Measurements from ENCODE around the gene SFI1. TPM values are rescaled to one million over a fixed set of nuclear protein-coding genes. Genes with fewer than 3 reads are reported as not detected.
"Not testable (repeated sequence)": the region's sequence is repeated elsewhere in the genome, so short reads cannot be mapped to it uniquely, and the experiment has no call there.

SFI1 gene
- total and polyA plus RNA-seq, 2 experiments from 2014 or later = 16.1 to 23.3 TPM

DNA sequence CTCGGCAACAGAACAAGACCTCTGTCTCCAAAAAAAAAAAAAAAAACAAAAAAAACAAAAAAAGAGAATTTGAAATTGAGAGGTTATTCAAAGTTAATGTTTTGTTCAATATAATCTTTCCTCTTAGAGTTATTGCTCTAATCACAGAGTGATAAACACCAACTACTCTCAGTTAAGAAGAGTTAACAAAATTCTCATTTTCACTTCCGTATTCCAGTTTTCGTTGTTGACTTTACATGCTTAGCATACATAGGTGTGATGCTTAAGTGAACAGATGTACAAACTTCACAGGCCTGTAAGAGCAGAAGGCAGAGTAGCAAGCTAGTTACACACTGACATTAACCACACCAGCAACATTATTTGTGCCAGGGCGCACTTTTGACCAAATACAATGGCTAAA is 19.0 kb upstream of the SFI1 start:
- H3K4me1 ChIP-seq (ENCODE audit: insufficient read depth) = no peaks in the 10 kb centered on the region
- no peak for DNase-seq (ENCODE audit: low spot score)
- TF ChIP-seq EZH2 (IDR thresholded peaks at IDR 0.05; ENCODE audit: borderline replicate concordance) (no peak), CTCF (IDR thresholded peaks at IDR 0.05; ENCODE audit: poor library complexity) (no peak), EZH2phosphoT487 (IDR thresholded peaks at IDR 0.05; ENCODE audit: low read depth, severe bottlenecking, unreplicated experiment) (no peak)

DNA sequence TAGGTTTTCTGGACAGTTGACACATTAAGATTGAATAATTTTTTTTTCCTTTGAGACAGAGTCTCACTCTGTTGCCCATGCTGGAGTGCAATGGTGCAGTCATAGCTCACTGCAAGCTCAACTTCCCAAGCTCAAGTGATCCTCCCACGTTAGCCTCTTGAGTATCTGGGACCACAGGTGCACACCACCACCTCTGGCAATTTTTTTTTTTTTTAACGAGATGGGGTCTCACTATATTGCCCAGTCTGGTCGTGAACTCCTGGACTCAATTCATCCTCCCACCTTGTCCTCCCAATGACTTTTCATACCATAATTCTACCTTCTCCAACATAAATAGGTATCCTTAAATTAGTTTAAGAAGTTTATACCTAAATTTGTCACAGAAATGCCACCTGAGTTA is 15.2 kb upstream of the SFI1 start:
- no peak for DNase-seq (ENCODE audit: low spot score)
- peaks cover 3% of the 10 kb centered on the region for H3K36me3 ChIP-seq (replicated peaks; ENCODE audit: insufficient read depth, low read depth)
- H3K4me1 ChIP-seq (ENCODE audit: insufficient read depth) = no peaks in the 10 kb centered on the region
- no peaks in the 10 kb centered on the region for H3K9me2 ChIP-seq (replicated peaks; ENCODE audit: insufficient read depth)
- peaks cover 79% of the 10 kb centered on the region for H3K79me2 ChIP-seq
- WGBS (ENCODE audit: low lambda C conversion rate, missing lambda C conversion rate) = 96% methylated on average over 3 of the region's 3 CpGs
- no peak overlapping the region for H3K4me2 ChIP-seq
- H4K20me1 ChIP-seq (ENCODE audit: insufficient read depth, poor library complexity, severe bottlenecking) = peaks cover 9% of the 10 kb centered on the region
- no peak overlapping the region for H3K4me3 ChIP-seq
- no peaks in the 10 kb centered on the region for H3K9me3 ChIP-seq (ENCODE audit: low read depth)
- TF ChIP-seq EZH2phosphoT487 (IDR thresholded peaks at IDR 0.05; ENCODE audit: low read depth, severe bottlenecking, unreplicated experiment) (no peak), CTCF (IDR thresholded peaks at IDR 0.05; ENCODE audit: poor library complexity) (no peak), EZH2 (IDR thresholded peaks at IDR 0.05; ENCODE audit: borderline replicate concordance) (no peak)
- no peak overlapping the region for H3K27ac ChIP-seq
- H2AFZ ChIP-seq = no peak overlapping the region
- H3K27me3 ChIP-seq = no peaks in the 10 kb centered on the region

More for the DNA sequence above, 19.0 kb upstream of the SFI1 start:
- Histone ChIP-seq H3K9me2 (replicated peaks; ENCODE audit: insufficient read depth) (no peaks in the 10 kb centered on the region), H3K36me3 (replicated peaks; ENCODE audit: insufficient read depth, low read depth) (no peaks in the 10 kb centered on the region), H3K27me3 (no peaks in the 10 kb centered on the region), H4K20me1 (ENCODE audit: insufficient read depth, poor library complexity, severe bottlenecking) (peaks cover 4% of the 10 kb centered on the region), H3K79me2 (peaks cover 80% of the 10 kb centered on the region), H3K4me2 (no peak overlapping the region), H3K9me3 (ENCODE audit: low read depth) (no peaks in the 10 kb centered on the region), H2AFZ (no peak overlapping the region), H3K27ac (no peak overlapping the region), H3K4me3 (no peak overlapping the region)
- 98% methylated on average over 4 of the region's 4 CpGs for WGBS (ENCODE audit: low lambda C conversion rate, missing lambda C conversion rate)

- not testable (repeated sequence) for H3K4me1 ChIP-seq (ENCODE audit: insufficient read depth); H3K4me2 ChIP-seq; H3K27me3 ChIP-seq; H4K20me1 ChIP-seq (ENCODE audit: insufficient read depth, poor library complexity, severe bottlenecking); H3K4me3 ChIP-seq; H3K9me3 ChIP-seq (ENCODE audit: low read depth); H2AFZ ChIP-seq; H3K27ac ChIP-seq; DNase-seq (ENCODE audit: low spot score); H3K9me2 ChIP-seq (replicated peaks; ENCODE audit: insufficient read depth); H3K36me3 ChIP-seq (replicated peaks; ENCODE audit: insufficient read depth, low read depth)
- WGBS (ENCODE audit: low lambda C conversion rate, missing lambda C conversion rate) = 97% methylated on average over 8 of the region's 8 CpGs
- H3K79me2 ChIP-seq = peaks cover 81% of the 10 kb centered on the region
Measured at GRCh38 chr22:31482470-31482869, 13.9 kb upstream of the SFI1 start.

- H3K27me3 ChIP-seq; H3K4me2 ChIP-seq; H3K9me3 ChIP-seq (ENCODE audit: low read depth); H4K20me1 ChIP-seq (ENCODE audit: insufficient read depth, poor library complexity, severe bottlenecking); H3K27ac ChIP-seq; H2AFZ ChIP-seq; H3K36me3 ChIP-seq (replicated peaks; ENCODE audit: insufficient read depth, low read depth); DNase-seq (ENCODE audit: low spot score); H3K4me3 ChIP-seq; H3K9me2 ChIP-seq (replicated peaks; ENCODE audit: insufficient read depth): not testable (repeated sequence)
- Histone ChIP-seq H3K4me1 (ENCODE audit: insufficient read depth) (peaks cover 14% of the 10 kb centered on the region), H3K79me2 (peaks cover 81% of the 10 kb centered on the region)
- WGBS (ENCODE audit: low lambda C conversion rate, missing lambda C conversion rate) = over 99% methylated on average over 11 of the region's 11 CpGs
Measured at GRCh38 chr22:31486369-31486768, 10.0 kb upstream of the SFI1 start.

Measured in hepatocyte (in vitro differentiated cells).